Activated CD8-positive, alpha-beta memory T cell treated with anti-CD3 and anti-CD28 coated beads, Interleukin-2, amount 50 U/mL, for 4 hours (primary cell): ENCODE measurements around the gene PLB1.
"Not testable (repeated sequence)": the region's sequence is repeated elsewhere in the genome, so short reads cannot be mapped to it uniquely, and the experiment has no call there.

ENCODE experiments used
- DNase-seq: peaks from one replicate; pipeline ENCODE4 v3.0.0-alpha.2; 2020

Gene PLB1

GRCh38 chr2:28652217-28652616, 156.4 kb downstream of the PLB1 start:
- no peak for DNase-seq

GRCh38 chr2:28653892-28654662, 158.2 kb downstream of the PLB1 start:
- DNase-seq: no peak

- no peak for DNase-seq
Observed at GRCh38 chr2:28654663-28655320, 158.9 kb downstream of the PLB1 start.

GRCh38 chr2:28656937-28657615, 161.2 kb downstream of the PLB1 start:
- DNase-seq: no peak

GRCh38 chr2:28658369-28658768, 162.5 kb downstream of the PLB1 start:
- no peak for DNase-seq

- DNase-seq: no peak
Observed at GRCh38 chr2:28659127-28659526, 163.3 kb downstream of the PLB1 start.

- no peak for DNase-seq
Observed at GRCh38 chr2:28661589-28662001, 165.7 kb downstream of the PLB1 start.

- no peak for DNase-seq
Observed at GRCh38 chr2:28662044-28662443, 166.2 kb downstream of the PLB1 start.

- DNase-seq: no peak
Observed at GRCh38 chr2:28662468-28663181, 166.8 kb downstream of the PLB1 start.

- no peak for DNase-seq
Observed at GRCh38 chr2:28663359-28663758, 167.5 kb downstream of the PLB1 start.

- no peak for DNase-seq
Observed at GRCh38 chr2:28664120-28664842, 168.4 kb downstream of the PLB1 start.

GRCh38 chr2:28665041-28665704, 169.3 kb downstream of the PLB1 start:
- DNase-seq: no peak

GRCh38 chr2:28665811-28666377, 170.0 kb downstream of the PLB1 start:
- DNase-seq: not testable (repeated sequence)

GRCh38 chr2:28666496-28667184, 170.8 kb downstream of the PLB1 start:
- DNase-seq: no peak

- no peak for DNase-seq
Observed at GRCh38 chr2:28667261-28667660, 171.4 kb downstream of the PLB1 start.

GRCh38 chr2:28668106-28668814, 172.4 kb downstream of the PLB1 start:
- no peak for DNase-seq

GRCh38 chr2:28668880-28669279, 173.0 kb downstream of the PLB1 start:
- no peak for DNase-seq

GRCh38 chr2:28670856-28671255, 175.0 kb downstream of the PLB1 start:
- DNase-seq: no peak

GRCh38 chr2:28673338-28673737, 177.5 kb downstream of the PLB1 start:
- DNase-seq: no peak

GRCh38 chr2:28674062-28674712, 178.3 kb downstream of the PLB1 start:
- no peak for DNase-seq
